Endothelial cell of umbilical vein (primary cell): ENCODE results near the gene TFF3. TPM values are rescaled to one million over a fixed set of nuclear protein-coding genes. Genes with fewer than 3 reads are reported as not detected.

Experiments
- BruUV-seq: library from RNA; stranded (reverse); fragments of 400-500 nt; replicated peaks from 2 replicates; lab custom pipeline; 2021; lab: Mats Ljungman, UMichigan
- CTCF ChIA-PET: fragments of 300-600, 350-600 bp; sonication (Branson Sonifier 250); formaldehyde crosslinking; loops from one replicate; lab custom pipeline; 2021; ENCODE audit warnings: antibody characterized with exemption, inconsistent platforms; lab: Charles Lee
- POLR2A ChIA-PET: fragments of 300-600, 350-600 bp; sonication (Branson Sonifier 250); formaldehyde crosslinking; loops from one replicate; lab custom pipeline; 2021; ENCODE audit warnings: antibody characterized with exemption, inconsistent platforms; lab: Charles Lee
- DNase-seq: peaks from one replicate; pipeline ENCODE4 v3.0.0-alpha.2; 2011; ENCODE audit warnings: low read depth, low spot score
- FAIRE-seq: peaks from 2 replicates; lab custom pipeline; 2011; peaks lifted over from hg19 to GRCh38; lab: Jason Lieb, UNC
- H2AFZ ChIP-seq: 2 replicates; pipeline ENCODE4 v1.6.0; 2012; ENCODE audit warnings: low read depth, low read length, control low read depth, inconsistent platforms
- H3K27ac ChIP-seq: 2 replicates; pipeline ENCODE4 v1.5.1; 2011; ENCODE audit warnings: low read depth, mild to moderate bottlenecking, control low read depth, low read length, moderate library complexity; ENCODE audit not compliant: insufficient read depth
- H3K27me3 ChIP-seq, 2 experiments: 2 replicates each; pipeline versions ENCODE4 v1.6.0 to v1.6.1; 2011; ENCODE audit warnings: low read length in 2 of 2, mixed read lengths in 1 of 2; ENCODE audit not compliant: control insufficient read depth in 2 of 2, insufficient read depth in 2 of 2
- H3K36me3 ChIP-seq, 2 experiments: 2 replicates in 1 of 2; 3 replicates in 1 of 2; pipeline ENCODE4 v1.5.1; 2011; ENCODE audit warnings: low read length in 2 of 2, mild to moderate bottlenecking in 1 of 2, moderate library complexity in 1 of 2; ENCODE audit not compliant: control insufficient read depth in 2 of 2, insufficient read depth in 2 of 2; ENCODE audit errors: extremely low read depth in 1 of 2
- H3K4me1 ChIP-seq: 3 replicates; pipeline ENCODE4 v1.5.1; 2011; ENCODE audit warnings: mild to moderate bottlenecking, low read length; ENCODE audit not compliant: control insufficient read depth, insufficient read depth; ENCODE audit errors: extremely low read depth
- H3K4me2 ChIP-seq: 2 replicates; pipeline ENCODE4 v1.6.1; 2011; ENCODE audit warnings: low read length, control low read depth, mixed read lengths; ENCODE audit not compliant: insufficient read depth
- H3K4me3 ChIP-seq, 3 experiments: fragments of 200-600 bp in 1 of 3; sonication (generic), shearing (Covaris generic) in 1 of 3; replicated peaks in 1 of 3; 2 replicates each; pipeline ENCODE4 v1.5.1; 2011 to 2016; ENCODE audit warnings: control low read depth in 3 of 3, low read length in 3 of 3, mild to moderate bottlenecking in 2 of 3, inconsistent platforms in 1 of 3, low read depth in 1 of 3, moderate library complexity in 1 of 3; ENCODE audit not compliant: insufficient read depth in 1 of 3
- H3K79me2 ChIP-seq: 2 replicates; pipeline ENCODE4 v1.6.0; 2012; ENCODE audit warnings: low read length, inconsistent platforms; ENCODE audit not compliant: control insufficient read depth, insufficient read depth
- H3K9ac ChIP-seq: replicated peaks from 2 replicates; pipeline ENCODE3; 2011; ENCODE audit warnings: low read length, control low read depth; ENCODE audit not compliant: insufficient read depth; ENCODE audit errors: extremely low read depth
- H3K9me1 ChIP-seq: replicated peaks from 3 replicates; pipeline ENCODE4 v1.6.0; 2011; ENCODE audit warnings: mild to moderate bottlenecking, low read length; ENCODE audit not compliant: control insufficient read depth, insufficient read depth; ENCODE audit errors: extremely low read depth
- H3K9me3 ChIP-seq: replicated peaks from 2 replicates; pipeline ENCODE4 v1.5.1; 2012; ENCODE audit warnings: low read length, inconsistent platforms; ENCODE audit not compliant: control insufficient read depth, insufficient read depth
- H4K20me1 ChIP-seq: replicated peaks from 2 replicates; pipeline ENCODE3; 2011; ENCODE audit warnings: mild to moderate bottlenecking, low read length; ENCODE audit not compliant: control insufficient read depth, insufficient read depth; ENCODE audit errors: extremely low read depth
- FOS ChIP-seq: IDR thresholded peaks from 2 replicates; pipeline ENCODE4 v1.6.1; 2011; ENCODE audit warnings: mild to moderate bottlenecking, low read length, moderate library complexity, borderline replicate concordance; ENCODE audit not compliant: insufficient read depth
- GATA2 ChIP-seq: IDR thresholded peaks from 2 replicates; pipeline ENCODE4 v1.7.0; 2011; ENCODE audit warnings: low read depth, mild to moderate bottlenecking, moderate library complexity, mixed read lengths, low read length; ENCODE audit not compliant: insufficient read length, insufficient read depth
- JUN ChIP-seq: IDR thresholded peaks from 2 replicates; pipeline ENCODE4 v1.6.1; 2011; ENCODE audit warnings: borderline replicate concordance, low read depth; ENCODE audit not compliant: insufficient read length, insufficient read depth
- MYC ChIP-seq: IDR thresholded peaks from one replicate; pipeline ENCODE4 v1.6.1; 2011; ENCODE audit warnings: mild to moderate bottlenecking, low read depth, low read length
- POLR2A ChIP-seq: IDR thresholded peaks from 2 replicates; pipeline ENCODE4 v1.6.1; 2012; ENCODE audit warnings: low read depth, mild to moderate bottlenecking, control low read depth, low read length
- POLR2AphosphoS5 ChIP-seq: IDR thresholded peaks from 2 replicates; pipeline ENCODE4 v1.6.1; 2012; ENCODE audit warnings: low read depth, mild to moderate bottlenecking, control low read depth, low read length, moderate library complexity; ENCODE audit not compliant: insufficient read depth
- dilution Hi-C: fragments of 300-500 bp; cut with MboI; formaldehyde crosslinking; loops from one replicate; pipeline ENCODE4 v1.15.0; 2019; ENCODE audit warnings: low sequenced_read_pairs; ENCODE audit not compliant: extremely low pct_ligation_motif_present
- intact Hi-C: fragments of 100-400 bp; cut with micrococcal nuclease; formaldehyde crosslinking; loops from one replicate; pipeline ENCODE4 v1.10.0; 2022
- polyA plus RNA-seq, 4 experiments: library from polyadenylated mRNA; depleted of rRNA in 3 of 4; stranded (reverse) in 3 of 4; unstranded in 1 of 4; fragments of >200 nt; gene quantifications; 2 replicates each; pipeline versions ENCODE4 v1.2.1 to v1.2.3, GENCODE V29; 2011 to 2012; ENCODE audit warnings: missing spikeins in 1 of 4
- total RNA-seq: library from RNA; stranded (reverse); gene quantifications from 2 replicates; pipeline ENCODE4 v1.2.3, GENCODE V29; 2021
- TF ChIP-seq, protein P1 (sequence below), 2 donors: IDR thresholded peaks; 1 replicate in 1 of 2; 2 replicates in 1 of 2; pipeline ENCODE4 v1.5.1; 2011; ENCODE audit warnings: low read length in 2 of 2, mild to moderate bottlenecking in 2 of 2, moderate library complexity in 2 of 2, control low read depth in 1 of 2, inconsistent platforms in 1 of 2, low read depth in 1 of 2; ENCODE audit not compliant: insufficient read depth in 1 of 2; ENCODE audit errors: extremely low read depth in 1 of 2

TFF3 gene
- total and polyA plus RNA-seq, 2 donors (not counting 3 experiments of a cell fraction or from before 2014, with no cell fraction given): 0.93 to 1.8 TPM

DNA sequence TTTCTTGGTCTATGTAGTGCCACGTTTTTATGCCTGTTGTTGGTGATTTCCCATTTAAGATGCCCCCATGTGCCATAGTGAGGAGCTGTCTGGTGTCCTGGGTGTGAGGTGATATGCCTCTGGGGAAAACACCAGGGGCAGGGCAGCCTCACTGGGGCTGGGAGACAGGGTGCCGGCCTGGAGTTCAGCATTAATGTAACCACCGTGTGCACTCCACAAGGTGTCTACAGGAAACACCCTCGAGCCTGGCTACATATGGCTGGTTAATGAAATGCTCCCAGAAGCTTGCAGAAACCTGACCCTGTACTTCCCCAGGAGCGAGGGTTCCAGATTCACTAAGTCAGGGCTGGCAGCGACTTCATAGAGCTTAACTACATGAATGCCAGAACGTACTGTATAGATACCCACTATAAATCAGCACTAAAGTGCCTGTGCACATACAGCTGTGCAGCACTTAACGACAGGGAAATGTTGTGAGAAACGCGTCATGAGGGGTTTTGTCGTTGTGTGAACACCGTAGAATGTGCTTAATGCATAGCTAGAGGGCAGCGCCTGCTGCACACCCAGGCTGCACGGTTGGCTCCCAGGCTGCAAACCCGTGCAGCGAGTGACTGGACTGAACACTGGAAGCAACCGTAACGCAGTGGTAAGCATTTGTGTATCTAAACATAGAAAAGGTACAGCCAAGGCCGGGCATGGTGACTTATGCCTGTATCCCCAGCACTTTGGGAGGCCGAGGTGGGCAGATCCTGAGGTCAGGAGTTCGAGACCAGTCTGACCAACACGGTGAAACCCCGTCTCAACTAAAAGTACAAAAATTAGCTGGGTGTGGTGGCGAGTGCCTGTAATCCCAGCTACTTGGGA lies 25.2 kb upstream of the TFF3 start:
- Histone ChIP-seq H3K4me2 (no peak overlapping the region), H3K4me1 (no peaks in the 10 kb centered on the region), H3K36me3 (no peaks in the 10 kb centered on the region), H3K27me3 (peaks cover 8 to 24% of the 10 kb centered on the region in 2 experiments), H2AFZ (no peak overlapping the region), H3K79me2 (no peaks in the 10 kb centered on the region), H3K9ac (no peak overlapping the region), H3K9me1 (no peaks in the 10 kb centered on the region), H3K27ac (no peak overlapping the region), H3K9me3 (no peaks in the 10 kb centered on the region), H3K4me3 (no peak overlapping the region), H4K20me1 (no peaks in the 10 kb centered on the region)
- dilution Hi-C loops: no loop called here
- no peak for FAIRE-seq
- TF ChIP-seq, protein P1, sequence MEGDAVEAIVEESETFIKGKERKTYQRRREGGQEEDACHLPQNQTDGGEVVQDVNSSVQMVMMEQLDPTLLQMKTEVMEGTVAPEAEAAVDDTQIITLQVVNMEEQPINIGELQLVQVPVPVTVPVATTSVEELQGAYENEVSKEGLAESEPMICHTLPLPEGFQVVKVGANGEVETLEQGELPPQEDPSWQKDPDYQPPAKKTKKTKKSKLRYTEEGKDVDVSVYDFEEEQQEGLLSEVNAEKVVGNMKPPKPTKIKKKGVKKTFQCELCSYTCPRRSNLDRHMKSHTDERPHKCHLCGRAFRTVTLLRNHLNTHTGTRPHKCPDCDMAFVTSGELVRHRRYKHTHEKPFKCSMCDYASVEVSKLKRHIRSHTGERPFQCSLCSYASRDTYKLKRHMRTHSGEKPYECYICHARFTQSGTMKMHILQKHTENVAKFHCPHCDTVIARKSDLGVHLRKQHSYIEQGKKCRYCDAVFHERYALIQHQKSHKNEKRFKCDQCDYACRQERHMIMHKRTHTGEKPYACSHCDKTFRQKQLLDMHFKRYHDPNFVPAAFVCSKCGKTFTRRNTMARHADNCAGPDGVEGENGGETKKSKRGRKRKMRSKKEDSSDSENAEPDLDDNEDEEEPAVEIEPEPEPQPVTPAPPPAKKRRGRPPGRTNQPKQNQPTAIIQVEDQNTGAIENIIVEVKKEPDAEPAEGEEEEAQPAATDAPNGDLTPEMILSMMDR (IDR thresholded peaks at IDR 0.05; ENCODE audit: extremely low read depth in 1 of 2, insufficient read depth in 1 of 2, low read depth in 1 of 2, low read length in 2 of 2): no peak
- no peak for TF ChIP-seq JUN
- TF ChIP-seq POLR2AphosphoS5: no peak
- no peak for TF ChIP-seq GATA2
- TF ChIP-seq FOS: no peak
- no peak for TF ChIP-seq POLR2A
- TF ChIP-seq MYC: no peak
- intact Hi-C loops: no loop called here
- POLR2A ChIA-PET: no interaction called here
- DNase-seq: no peak
- no TSS peak for BruUV-seq
- CTCF ChIA-PET: interaction anchor here (0.8 to 3.1 kb wide), 3 partner anchors 15 to 195 kb away, joined by 3 to 10 read pairs (median 4); no protein-coding TSS in a partner anchor
